ENCODE data around the gene CCDC196.

The CCDC196 gene

DNA sequence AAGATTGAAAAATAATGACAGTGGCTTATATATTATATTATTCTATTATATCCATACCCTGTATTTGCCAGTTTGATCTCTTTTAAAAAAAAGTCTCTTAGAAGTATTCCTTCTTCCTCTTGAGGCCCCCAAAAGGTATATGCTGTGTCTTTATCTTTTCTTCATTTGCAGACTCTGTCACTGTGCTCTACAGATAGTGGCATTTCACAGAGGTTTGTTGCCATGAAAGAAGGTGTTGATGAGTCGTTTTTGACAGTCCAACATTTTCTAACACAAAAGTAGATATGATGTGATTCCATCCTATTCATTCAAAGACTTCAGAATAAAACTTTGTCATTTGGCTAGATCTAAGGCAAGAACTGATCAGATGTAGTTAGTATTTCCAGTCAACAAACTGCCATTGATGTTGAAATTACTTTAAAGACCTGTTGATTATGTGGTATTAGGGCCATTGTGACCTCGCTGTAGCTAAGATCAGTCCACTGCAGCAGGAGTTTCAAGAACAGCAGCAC is at the start of gene CCDC196:
Gene CCDC196, plus strand, starts transcription at position 462 of the 512 bp plus-strand sequence. CDS start 132 bp downstream, outside the sequence.
- no peak for DNase-seq (ENCODE audit: low read depth)

GRCh38 chr14:66440801-66441200 is 45.4 kb upstream of the CCDC196 start:
- DNase-seq (ENCODE audit: low read depth), result no peak

- DNase-seq (ENCODE audit: low read depth), result no peak
Observed at GRCh38 chr14:66442953-66443571, 43.1 kb upstream of the CCDC196 start.

GRCh38 chr14:66443785-66444184 is 42.4 kb upstream of the CCDC196 start:
- no peak for DNase-seq (ENCODE audit: low read depth)

- DNase-seq (ENCODE audit: low read depth), result no peak
Observed at GRCh38 chr14:66444271-66444927, 41.8 kb upstream of the CCDC196 start.

- DNase-seq (ENCODE audit: low read depth), result no peak
Observed at GRCh38 chr14:66445936-66446335, 40.2 kb upstream of the CCDC196 start.

DNA sequence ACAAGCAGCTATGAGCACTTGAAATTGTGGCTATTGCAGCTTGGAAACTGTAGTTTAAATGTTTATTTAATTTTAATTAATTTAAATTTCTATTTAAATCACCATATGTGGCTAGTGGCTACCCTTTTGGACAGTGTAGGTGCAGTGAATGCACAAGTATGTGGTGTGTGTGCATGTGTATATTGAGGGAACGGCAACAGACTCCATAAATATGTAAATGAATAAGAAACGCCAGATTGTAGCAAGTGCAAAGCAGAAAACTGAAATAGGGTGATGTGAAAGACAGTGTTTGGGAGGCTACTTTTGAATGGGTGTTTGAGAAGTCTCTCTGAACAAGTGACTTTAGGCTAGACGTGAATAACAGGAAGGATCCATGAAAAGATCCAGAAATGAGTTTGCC is 32.7 kb upstream of the CCDC196 start:
- no peak for DNase-seq (ENCODE audit: low read depth)

- no peak for DNase-seq (ENCODE audit: low read depth)
Observed at GRCh38 chr14:66459603-66460002, 26.6 kb upstream of the CCDC196 start.

- DNase-seq (ENCODE audit: low read depth), result no peak
Observed at GRCh38 chr14:66464261-66464660, 21.9 kb upstream of the CCDC196 start.

GRCh38 chr14:66468778-66469367 is 17.3 kb upstream of the CCDC196 start:
- no peak for DNase-seq (ENCODE audit: low read depth)

DNA sequence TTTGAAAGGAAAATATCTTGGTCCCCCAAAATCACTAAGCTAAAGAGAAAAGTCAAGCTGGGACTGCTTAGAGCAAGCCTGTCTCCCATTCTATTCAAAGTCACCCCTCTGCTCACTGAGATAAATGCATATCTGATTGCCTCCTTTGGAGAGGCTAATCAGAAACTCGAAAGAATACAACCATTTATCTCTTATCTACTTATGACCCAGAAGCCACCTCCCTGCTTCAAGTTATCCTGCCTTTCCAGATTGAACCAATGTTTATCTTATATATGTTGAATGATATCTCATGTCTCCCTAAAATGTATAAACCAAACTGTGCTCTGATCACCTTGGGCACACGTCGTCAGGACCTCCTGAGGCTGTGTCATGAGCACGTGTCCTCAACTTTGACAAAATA is 14.6 kb upstream of the CCDC196 start:
- no peak for DNase-seq (ENCODE audit: low read depth)

DNA sequence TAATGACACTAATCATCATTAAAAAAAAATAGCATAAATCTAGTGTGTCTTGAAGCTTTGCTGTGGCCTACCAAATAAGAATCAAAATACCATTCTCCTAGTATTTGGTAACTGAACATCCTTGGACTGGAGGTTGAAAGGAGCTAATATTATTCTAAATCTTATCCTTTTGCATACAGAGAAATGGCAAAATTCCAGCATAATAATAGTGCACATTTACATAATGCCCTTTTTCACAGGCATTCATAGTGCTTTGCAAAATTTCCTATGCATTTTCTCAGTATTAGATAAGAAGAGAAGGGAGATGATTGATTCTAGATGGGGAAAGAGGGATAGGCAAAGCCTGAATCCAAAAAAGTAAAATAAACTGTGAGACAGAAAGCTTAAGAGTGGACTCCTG is 13.9 kb upstream of the CCDC196 start:
- DNase-seq (ENCODE audit: low read depth), result no peak

DNA sequence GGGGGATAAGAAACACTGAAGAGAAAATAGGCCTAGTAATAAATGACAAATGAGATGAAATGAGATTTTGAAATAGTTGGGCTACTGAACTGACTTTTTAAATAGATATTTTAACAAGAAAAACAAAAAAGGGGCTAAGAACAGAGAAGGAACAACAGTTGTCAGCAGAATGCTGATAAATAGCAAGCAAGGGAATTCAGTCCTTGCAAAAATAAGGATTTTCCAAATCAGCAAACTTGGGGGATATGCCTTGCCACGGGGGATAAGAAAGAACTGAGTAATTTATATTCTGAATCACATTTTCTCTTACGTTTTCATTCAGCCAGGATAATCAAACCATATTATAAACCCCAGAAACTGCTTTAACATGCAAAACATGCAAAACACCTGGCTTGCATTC is 12.9 kb upstream of the CCDC196 start:
- no peak for DNase-seq (ENCODE audit: low read depth)

DNA sequence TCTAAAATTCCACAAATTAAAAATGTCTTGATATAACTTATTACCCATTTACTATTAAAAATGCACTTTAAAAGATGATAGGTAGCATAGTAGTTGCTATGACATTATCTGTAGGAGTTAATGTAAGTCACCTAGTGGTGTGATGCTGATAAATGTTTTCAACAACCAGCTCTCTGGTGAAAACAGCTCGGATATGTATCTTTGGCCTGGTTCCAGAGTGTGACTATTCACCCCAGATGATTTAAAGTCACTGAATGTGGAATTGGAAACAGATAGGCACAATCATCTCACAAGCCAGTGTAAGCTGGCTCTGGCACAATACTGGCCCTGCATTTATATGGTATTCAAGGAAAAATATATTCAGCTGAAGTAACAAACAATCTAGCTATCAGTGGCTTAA is 9.2 kb upstream of the CCDC196 start:
- DNase-seq (ENCODE audit: low read depth), result peak; percentile 48

GRCh38 chr14:66477567-66477966 is 8.6 kb upstream of the CCDC196 start:
- no peak for DNase-seq (ENCODE audit: low read depth)

DNA sequence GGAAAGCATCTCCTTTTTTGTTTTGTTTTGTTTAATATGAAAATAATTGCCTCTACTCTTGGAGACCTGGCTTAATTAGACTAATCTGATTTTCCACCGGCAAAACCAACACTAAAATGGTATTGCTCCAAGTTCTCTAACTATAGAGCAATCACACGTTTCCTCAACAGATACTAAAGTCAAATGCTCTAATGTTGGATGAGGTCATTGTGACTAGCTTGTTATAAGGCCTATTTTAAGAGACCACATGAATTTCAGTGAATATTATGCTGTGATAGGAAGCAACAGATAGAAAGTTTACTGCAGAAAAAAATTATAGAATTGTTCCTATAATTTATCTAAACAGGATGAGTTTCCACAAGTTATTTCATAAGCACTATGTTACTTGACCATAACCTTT is 3.3 kb upstream of the CCDC196 start:
- DNase-seq (ENCODE audit: low read depth), result no peak

GRCh38 chr14:66483322-66483721 is 2.8 kb upstream of the CCDC196 start:
- no peak for DNase-seq (ENCODE audit: low read depth)

- no peak for DNase-seq (ENCODE audit: low read depth)
Observed at GRCh38 chr14:66485029-66485428, 1.1 kb upstream of the CCDC196 start.

DNA sequence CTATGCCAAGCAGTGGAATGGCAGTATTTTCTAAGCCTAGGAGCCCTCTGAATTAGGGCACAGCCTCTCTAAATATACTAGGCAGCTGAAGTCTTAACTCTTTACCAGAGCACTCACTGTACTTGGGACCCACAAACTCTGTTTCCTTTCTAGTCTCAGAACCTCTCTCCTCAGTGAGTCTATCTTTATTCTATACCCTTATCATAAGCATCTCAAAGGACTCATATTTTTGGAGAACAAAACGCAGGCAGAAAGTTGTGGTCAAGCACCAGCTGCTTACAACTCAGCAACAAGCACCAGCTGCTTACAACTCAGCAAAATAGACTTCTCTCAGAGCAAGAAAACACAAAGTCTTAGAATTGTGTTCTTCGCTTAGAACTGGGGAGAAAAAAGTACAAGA is 993 bp downstream of the CCDC196 start:
- DNase-seq (ENCODE audit: low read depth), result no peak

DNA sequence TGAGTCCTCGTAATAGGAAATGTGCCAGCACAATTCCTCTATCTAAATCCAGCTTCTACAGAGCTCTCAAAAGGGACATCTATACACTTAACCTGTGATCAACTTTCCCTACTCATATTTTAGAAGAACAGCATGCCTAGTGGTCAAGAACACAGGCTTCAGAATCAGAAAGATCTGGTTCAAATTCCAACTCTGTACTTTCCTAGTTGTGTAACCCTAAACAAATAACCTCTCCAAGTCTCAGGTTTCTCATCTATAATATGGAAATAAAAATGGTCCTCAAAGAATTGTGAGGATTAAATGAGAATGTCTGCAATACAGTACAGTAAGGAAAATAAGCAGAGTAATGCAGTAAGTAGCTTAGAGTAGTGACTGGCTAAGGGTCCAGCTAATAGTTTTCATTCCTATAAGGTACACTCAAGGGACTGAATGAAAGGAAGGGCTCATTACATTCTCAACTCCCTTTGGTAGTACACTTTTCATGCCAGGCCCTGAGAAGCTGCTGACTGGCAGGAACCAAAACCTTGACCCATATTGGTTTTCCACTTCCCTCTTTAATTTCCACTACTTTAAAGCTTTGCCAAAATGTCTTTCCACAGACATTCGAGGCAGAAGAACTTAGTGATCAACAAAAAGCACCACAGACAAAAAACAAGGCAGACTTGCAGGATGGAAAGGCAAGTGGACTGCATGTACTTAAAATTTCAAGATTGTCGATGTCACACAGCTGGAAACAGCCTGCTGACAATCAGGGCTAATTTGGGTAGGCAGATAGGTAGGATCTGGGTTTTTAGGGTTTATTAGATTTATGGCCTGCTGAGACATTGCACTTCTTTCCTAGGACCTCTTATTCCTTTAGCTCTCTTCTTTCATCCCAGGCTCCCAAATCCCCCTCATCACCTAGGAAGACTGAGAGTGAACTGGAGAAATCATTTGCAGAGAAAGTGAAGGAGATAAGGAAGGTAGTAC is 4.3 kb downstream of the CCDC196 start:
- no peak for DNase-seq (ENCODE audit: low read depth)

GRCh38 chr14:66493750-66494149 is 7.6 kb downstream of the CCDC196 start:
- DNase-seq (ENCODE audit: low read depth), result no peak
